Nephron (organoid): Measurements from ENCODE around the gene UBE2J2.

Experiments used
- H3K27ac Mint-ChIP-seq, 3 experiments: 2 replicates each; pipeline ENCODE4 v1.8.0; 2020; ENCODE audit warnings: mixed read lengths in 3 of 3, mild to moderate bottlenecking in 2 of 3, moderate library complexity in 1 of 3
- H3K27me3 Mint-ChIP-seq: 2 replicates; pipeline ENCODE4 v1.8.0; 2021; ENCODE audit warnings: low read depth, mild to moderate bottlenecking, moderate library complexity, mixed read lengths
- H3K36me3 Mint-ChIP-seq: 2 replicates; pipeline ENCODE4 v1.8.0; 2020; ENCODE audit warnings: low read depth, mixed read lengths
- H3K4me1 Mint-ChIP-seq: 2 replicates; pipeline ENCODE4 v1.8.0; 2020; ENCODE audit warnings: mixed read lengths
- H3K4me3 Mint-ChIP-seq, 3 experiments: 2 replicates each; pipeline ENCODE4 v1.8.0; 2020; ENCODE audit warnings: mild to moderate bottlenecking in 3 of 3, mixed read lengths in 3 of 3, moderate library complexity in 2 of 3
- H3K9me3 Mint-ChIP-seq: 2 replicates; pipeline ENCODE4 v1.8.0; 2020; ENCODE audit warnings: mixed read lengths
- CTCF ChIP-seq, 3 experiments: fragments of 200-600 bp; sonication (generic); IDR thresholded peaks; one replicate each; pipeline ENCODE4 v1.5.0; 2021; ENCODE audit warnings: antibody characterized with exemption in 3 of 3; ENCODE audit not compliant: unreplicated experiment in 3 of 3

Gene UBE2J2

GRCh38 chr1:1268284-1268682 is 5.4 kb downstream of the UBE2J2 start:
- no peak overlapping the region for H3K4me3 Mint-ChIP-seq
- H3K9me3 Mint-ChIP-seq = no peaks in the 10 kb centered on the region
- no peaks in the 10 kb centered on the region for H3K27me3 Mint-ChIP-seq
- H3K4me1 Mint-ChIP-seq = peaks cover 37% of the 10 kb centered on the region
- H3K27ac Mint-ChIP-seq = no peak overlapping the region
- peaks cover 27% of the 10 kb centered on the region for H3K36me3 Mint-ChIP-seq
- no peak for TF ChIP-seq CTCF (IDR thresholded peaks at IDR 0.05; ENCODE audit: unreplicated experiment in 3 of 3)

GRCh38 chr1:1267488-1268283 is 6.0 kb downstream of the UBE2J2 start:
- Mint-ChIP-seq H3K4me1 (peaks cover 34% of the 10 kb centered on the region), H3K9me3 (no peaks in the 10 kb centered on the region), H3K36me3 (peaks cover 30% of the 10 kb centered on the region), H3K4me3 (no peak overlapping the region), H3K27ac (no peak overlapping the region), H3K27me3 (no peaks in the 10 kb centered on the region)
- no peak for TF ChIP-seq CTCF (IDR thresholded peaks at IDR 0.05; ENCODE audit: unreplicated experiment in 3 of 3)

GRCh38 chr1:1264868-1265272 is 8.8 kb downstream of the UBE2J2 start:
- Mint-ChIP-seq H3K27ac (no peak overlapping the region), H3K4me3 (no peak overlapping the region), H3K36me3 (peaks cover 43% of the 10 kb centered on the region), H3K9me3 (no peaks in the 10 kb centered on the region), H3K27me3 (no peaks in the 10 kb centered on the region), H3K4me1 (peaks cover 7% of the 10 kb centered on the region)
- no peak for TF ChIP-seq CTCF (IDR thresholded peaks at IDR 0.05; ENCODE audit: unreplicated experiment in 3 of 3)

GRCh38 chr1:1264026-1264425 is 9.6 kb downstream of the UBE2J2 start:
- Mint-ChIP-seq H3K36me3 (peaks cover 47% of the 10 kb centered on the region), H3K4me1 (peaks cover 5% of the 10 kb centered on the region), H3K9me3 (no peaks in the 10 kb centered on the region), H3K27ac (no peak overlapping the region), H3K4me3 (no peak overlapping the region), H3K27me3 (no peaks in the 10 kb centered on the region)
- TF ChIP-seq CTCF (IDR thresholded peaks at IDR 0.05; ENCODE audit: unreplicated experiment in 3 of 3) = no peak

- Mint-ChIP-seq H3K4me3 (no peak overlapping the region), H3K27me3 (no peaks in the 10 kb centered on the region)
- no peak for TF ChIP-seq CTCF (IDR thresholded peaks at IDR 0.05; ENCODE audit: unreplicated experiment in 3 of 3)
These were observed 10.9 kb downstream of the UBE2J2 start for GRCh38 chr1:1262758-1263157.

GRCh38 chr1:1262071-1262470 is 11.6 kb downstream of the UBE2J2 start:
- peaks cover 53% of the 10 kb centered on the region for H3K36me3 Mint-ChIP-seq
- H3K27me3 Mint-ChIP-seq = no peaks in the 10 kb centered on the region
- H3K4me1 Mint-ChIP-seq = peaks cover 5% of the 10 kb centered on the region
- no peak overlapping the region for H3K27ac Mint-ChIP-seq
- no peaks in the 10 kb centered on the region for H3K9me3 Mint-ChIP-seq
- H3K4me3 Mint-ChIP-seq = no peak overlapping the region
- TF ChIP-seq CTCF (IDR thresholded peaks at IDR 0.05; ENCODE audit: unreplicated experiment in 3 of 3) = no peak

More at GRCh38 chr1:1262758-1263157, 10.9 kb downstream of the UBE2J2 start:
- Mint-ChIP-seq H3K9me3 (no peaks in the 10 kb centered on the region), H3K27ac (no peak overlapping the region), H3K36me3 (peaks cover 54% of the 10 kb centered on the region), H3K4me1 (peaks cover 5% of the 10 kb centered on the region)
